NCI-H2196 treated with DMSO at 0.1 percent for 48 hours (cell line): Measurements from ENCODE around the gene SPAG7.
"Not testable (repeated sequence)": the region's sequence is repeated elsewhere in the genome, so short reads cannot be mapped to it uniquely, and the experiment has no call there.

Source experiments
- DNase-seq: peaks from one replicate; lab custom pipeline; 2025; ENCODE audit not compliant: unreplicated experiment; lab: John Stamatoyannopoulos, UW

The SPAG7 gene

GRCh38 chr17:4938688-4939545 lies 28.7 kb downstream of the SPAG7 start:
- DNase-seq, result no peak

GRCh38 chr17:4938069-4938491 lies 29.5 kb downstream of the SPAG7 start:
- no peak for DNase-seq

GRCh38 chr17:4937553-4937952 lies 30.1 kb downstream of the SPAG7 start:
- no peak for DNase-seq

- DNase-seq, result no peak
Observed at GRCh38 chr17:4936436-4936835, 31.2 kb downstream of the SPAG7 start.

- no peak for DNase-seq
Observed at GRCh38 chr17:4935650-4936049, 32.0 kb downstream of the SPAG7 start.

GRCh38 chr17:4934173-4934979 lies 33.2 kb downstream of the SPAG7 start:
- DNase-seq, result no peak

GRCh38 chr17:4933646-4934045 lies 34.0 kb downstream of the SPAG7 start:
- no peak for DNase-seq

GRCh38 chr17:4932756-4933155 lies 34.9 kb downstream of the SPAG7 start:
- no peak for DNase-seq

- DNase-seq, result no peak
Observed at GRCh38 chr17:4931963-4932362, 35.7 kb downstream of the SPAG7 start, which contains the start of gene GP1BA. GP1BA (plus strand) TSS chr17:4932277; CDS start chr17:4932605, 328 bp downstream.

GRCh38 chr17:4928881-4929280 lies 38.7 kb downstream of the SPAG7 start:
- no peak for DNase-seq

- DNase-seq, result not testable (repeated sequence)
Observed at GRCh38 chr17:4926577-4927335, 40.9 kb downstream of the SPAG7 start.

GRCh38 chr17:4921320-4921719 lies 46.3 kb downstream of the SPAG7 start:
- no peak for DNase-seq

- no peak for DNase-seq
Observed at GRCh38 chr17:4920351-4921048, 47.1 kb downstream of the SPAG7 start.

- no peak for DNase-seq
Observed at GRCh38 chr17:4919511-4920047, 48.0 kb downstream of the SPAG7 start.

- not testable (repeated sequence) for DNase-seq
Observed at GRCh38 chr17:4914551-4914950, 53.1 kb downstream of the SPAG7 start.

GRCh38 chr17:4913994-4914393 lies 53.6 kb downstream of the SPAG7 start:
- no peak for DNase-seq
